ENCODE measurements around the gene IL6R. TPM values are rescaled to one million over a fixed set of nuclear protein-coding genes. Genes with fewer than 3 reads are reported as not detected.

The IL6R gene
- total and polyA plus RNA-seq, 3 experiments from 2014 or later, result 2.8 to 12.8 (median 3.8) TPM

GRCh38 chr1:154476791-154477190 lies 71.6 kb downstream of the IL6R start:
- Histone ChIP-seq H3K4me1 (ENCODE audit: insufficient read depth, low read length) (peaks cover 8% of the 10 kb centered on the region), H3K27me3 (ENCODE audit: insufficient read depth, low read length, poor library complexity, severe bottlenecking) (no peaks in the 10 kb centered on the region), H3K4me3 (ENCODE audit: low read length) (no peak overlapping the region), H3K36me3 (ENCODE audit: insufficient read depth, low read length) (no peaks in the 10 kb centered on the region), H3K27ac (ENCODE audit: low read depth, low read length) (no peak overlapping the region), H3K9me3 (ENCODE audit: low read length) (no peaks in the 10 kb centered on the region)
- Mint-ChIP-seq H3K27me3 (peaks cover 0 to 5% of the 10 kb centered on the region in 2 donors), H3K27ac (no peak overlapping the region), H3K4me1 (peaks cover 3 to 6% (median 4%) of the 10 kb centered on the region in 3 donors), H3K9me3 (no peaks in the 10 kb centered on the region), H3K36me3 (no peaks in the 10 kb centered on the region), H3K4me3 (no peak overlapping the region)
- CTCF ChIA-PET, result no interaction called here
- POLR2A ChIA-PET, result no interaction called here
- DNase-seq, result no peak

DNA sequence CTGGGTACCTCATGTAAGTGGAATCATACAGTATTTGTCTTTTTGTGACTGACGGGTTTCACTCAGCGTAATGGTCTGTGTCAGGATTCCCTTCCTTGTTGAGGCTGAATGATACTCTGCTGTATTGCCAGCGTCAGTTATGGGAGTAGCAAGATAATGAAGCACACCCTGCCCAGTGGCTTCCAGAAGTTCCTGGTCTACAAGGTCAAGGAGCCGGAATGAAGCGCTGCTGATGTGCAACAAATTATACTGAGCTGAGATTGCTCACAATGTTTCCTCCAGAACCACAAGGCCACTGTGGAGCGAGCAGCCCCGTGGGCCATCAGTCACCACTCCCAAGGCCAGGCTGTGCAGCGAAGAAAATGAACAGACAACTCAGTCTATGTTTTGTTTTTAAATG lies 72.9 kb downstream of the IL6R start:
- no peaks in the 10 kb centered on the region for H3K9me3 ChIP-seq (ENCODE audit: low read length)
- POLR2A ChIA-PET, result no interaction called here
- H3K27me3 Mint-ChIP-seq, result peaks cover 0 to 2% of the 10 kb centered on the region in 2 donors
- no peak overlapping the region for H3K27ac ChIP-seq (ENCODE audit: low read depth, low read length)
- H3K36me3 ChIP-seq (ENCODE audit: insufficient read depth, low read length), result no peaks in the 10 kb centered on the region
- peaks cover 3 to 6% (median 4%) of the 10 kb centered on the region in 3 donors for H3K4me1 Mint-ChIP-seq
- DNase-seq, result no peak
- H3K27ac Mint-ChIP-seq, result no peak overlapping the region
- H3K36me3 Mint-ChIP-seq, result no peaks in the 10 kb centered on the region
- no peak overlapping the region for H3K4me3 Mint-ChIP-seq
- no peaks in the 10 kb centered on the region for H3K9me3 Mint-ChIP-seq
- H3K4me1 ChIP-seq (ENCODE audit: insufficient read depth, low read length), result peaks cover 8% of the 10 kb centered on the region
- CTCF ChIA-PET, result no interaction called here
- H3K27me3 ChIP-seq (ENCODE audit: insufficient read depth, low read length, poor library complexity, severe bottlenecking), result no peaks in the 10 kb centered on the region
- H3K4me3 ChIP-seq (ENCODE audit: low read length), result no peak overlapping the region

DNA sequence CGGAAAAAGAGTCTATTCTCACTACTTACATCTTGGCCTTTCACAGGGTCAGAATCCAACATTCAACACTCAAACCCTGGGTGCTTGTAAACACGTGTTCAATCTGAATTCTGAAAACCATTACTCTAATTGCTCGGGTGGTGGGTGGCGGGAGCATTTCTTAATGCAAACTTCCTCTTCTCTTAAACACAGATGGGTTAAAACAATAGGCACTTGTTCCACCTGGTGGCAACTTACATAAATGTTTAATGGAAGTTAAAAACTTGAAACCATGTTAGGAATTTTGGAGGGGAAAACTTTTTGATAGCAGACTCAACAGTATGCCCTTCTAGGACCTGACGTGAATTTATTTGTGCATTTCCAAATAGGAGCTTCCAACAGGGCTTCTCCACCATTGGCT lies 73.5 kb downstream of the IL6R start:
- Histone ChIP-seq H3K4me3 (ENCODE audit: low read length) (no peak overlapping the region), H3K36me3 (ENCODE audit: insufficient read depth, low read length) (no peaks in the 10 kb centered on the region), H3K4me1 (ENCODE audit: insufficient read depth, low read length) (peaks cover 8% of the 10 kb centered on the region), H3K27me3 (ENCODE audit: insufficient read depth, low read length, poor library complexity, severe bottlenecking) (no peaks in the 10 kb centered on the region), H3K27ac (ENCODE audit: low read depth, low read length) (no peak overlapping the region), H3K9me3 (ENCODE audit: low read length) (no peaks in the 10 kb centered on the region)
- no peaks in the 10 kb centered on the region for H3K36me3 Mint-ChIP-seq
- POLR2A ChIA-PET, result no interaction called here
- H3K4me1 Mint-ChIP-seq, result peaks cover 3 to 6% (median 4%) of the 10 kb centered on the region in 3 donors
- no peak for DNase-seq
- no peaks in the 10 kb centered on the region for H3K9me3 Mint-ChIP-seq
- H3K4me3 Mint-ChIP-seq, result no peak overlapping the region
- H3K27ac Mint-ChIP-seq, result peak overlapping the region in 1 of 8 donors; percentile 70
- peaks cover 2 to 3% of the 10 kb centered on the region in 2 donors for H3K27me3 Mint-ChIP-seq
- CTCF ChIA-PET, result interaction anchor here (1.2 to 3.1 kb wide), 6 partner anchors 8 to 282 kb away, joined by 4 to 23 read pairs (median 6); no protein-coding TSS in a partner anchor

DNA sequence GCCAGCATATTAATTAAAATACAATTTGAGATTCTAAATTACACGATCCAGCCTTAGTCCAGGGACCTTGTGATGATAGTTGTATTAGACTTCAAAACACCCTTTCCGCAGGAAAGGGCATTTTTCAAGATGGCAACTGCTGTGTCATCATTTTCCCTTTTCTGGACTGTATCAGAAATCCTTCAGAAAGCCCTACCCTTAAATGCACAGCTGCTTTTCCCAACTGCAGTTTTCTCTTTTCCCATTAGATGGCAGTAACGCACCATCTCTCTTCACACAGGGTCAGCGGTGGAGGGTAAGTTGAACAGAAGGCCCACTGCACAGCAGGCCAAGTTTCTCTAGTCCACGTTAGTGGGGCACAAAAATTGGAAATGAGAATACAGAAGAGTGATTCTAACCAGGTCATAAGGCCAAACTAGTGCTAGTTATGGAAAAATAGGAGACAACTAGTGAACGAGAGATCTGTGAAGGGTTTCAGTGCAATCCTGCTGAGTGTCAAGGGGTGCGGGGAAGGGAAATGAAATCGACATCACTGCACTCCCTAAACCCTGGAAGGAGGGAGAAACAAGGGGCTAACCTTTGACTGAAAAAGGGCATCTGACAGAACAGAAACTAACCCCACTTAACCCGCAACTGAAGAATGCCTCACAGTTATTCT lies 74.8 kb downstream of the IL6R start:
- H3K9me3 ChIP-seq (ENCODE audit: low read length), result no peaks in the 10 kb centered on the region
- no peaks in the 10 kb centered on the region for H3K9me3 Mint-ChIP-seq
- H3K27me3 ChIP-seq (ENCODE audit: insufficient read depth, low read length, poor library complexity, severe bottlenecking), result no peaks in the 10 kb centered on the region
- peaks cover under 1 to 3% of the 10 kb centered on the region in 2 donors for H3K27me3 Mint-ChIP-seq
- H3K4me3 Mint-ChIP-seq, result no peak overlapping the region
- ChIA-PET POLR2A (no interaction called here), CTCF (interaction anchor here (0.7 to 3.1 kb wide), 13 partner anchors 9 to 392 kb away, joined by 3 to 23 read pairs (median 4); no protein-coding TSS in a partner anchor)
- no peak overlapping the region for H3K27ac ChIP-seq (ENCODE audit: low read depth, low read length)
- no peaks in the 10 kb centered on the region for H3K36me3 Mint-ChIP-seq
- H3K27ac Mint-ChIP-seq, result no peak overlapping the region
- peaks cover 8% of the 10 kb centered on the region for H3K4me1 ChIP-seq (ENCODE audit: insufficient read depth, low read length)
- H3K4me1 Mint-ChIP-seq, result peaks cover 3 to 6% (median 4%) of the 10 kb centered on the region in 3 donors
- DNase-seq, result peak in 4 of 5 donors; percentile 45 to 66 (median 60)
- H3K4me3 ChIP-seq (ENCODE audit: low read length), result no peak overlapping the region
- H3K36me3 ChIP-seq (ENCODE audit: insufficient read depth, low read length), result no peaks in the 10 kb centered on the region

GRCh38 chr1:154481053-154481452 lies 75.9 kb downstream of the IL6R start:
- no peak overlapping the region for H3K4me3 Mint-ChIP-seq
- POLR2A ChIA-PET, result no interaction called here
- H3K9me3 Mint-ChIP-seq, result no peaks in the 10 kb centered on the region
- CTCF ChIA-PET, result interaction anchor here (0.5 to 3.1 kb wide), 6 partner anchors 9 to 398 kb away, joined by 3 to 23 read pairs (median 4); no protein-coding TSS in a partner anchor
- Histone ChIP-seq H3K27ac (ENCODE audit: low read depth, low read length) (no peak overlapping the region), H3K4me3 (ENCODE audit: low read length) (no peak overlapping the region), H3K4me1 (ENCODE audit: insufficient read depth, low read length) (peaks cover 8% of the 10 kb centered on the region), H3K27me3 (ENCODE audit: insufficient read depth, low read length, poor library complexity, severe bottlenecking) (no peaks in the 10 kb centered on the region), H3K36me3 (ENCODE audit: insufficient read depth, low read length) (no peaks in the 10 kb centered on the region), H3K9me3 (ENCODE audit: low read length) (no peaks in the 10 kb centered on the region)
- peaks cover 3 to 6% (median 4%) of the 10 kb centered on the region in 3 donors for H3K4me1 Mint-ChIP-seq
- H3K36me3 Mint-ChIP-seq, result no peaks in the 10 kb centered on the region
- peaks cover 0 to 3% of the 10 kb centered on the region in 2 donors for H3K27me3 Mint-ChIP-seq
- peak overlapping the region in 1 of 8 donors; percentile 78 for H3K27ac Mint-ChIP-seq
- no peak for DNase-seq

- CTCF ChIA-PET, result no interaction called here
- peaks cover 0 to 2% (median 0%) of the 10 kb centered on the region in 3 donors for H3K4me1 Mint-ChIP-seq
These were observed 79.0 kb downstream of the IL6R start for GRCh38 chr1:154483941-154484803.

GRCh38 chr1:154485106-154485505 lies 80.0 kb downstream of the IL6R start:
- H3K27me3 ChIP-seq (ENCODE audit: insufficient read depth, low read length, poor library complexity, severe bottlenecking), result no peaks in the 10 kb centered on the region
- no peaks in the 10 kb centered on the region for H3K4me1 Mint-ChIP-seq
- H3K36me3 Mint-ChIP-seq, result no peaks in the 10 kb centered on the region
- H3K4me3 Mint-ChIP-seq, result no peak overlapping the region
- no peaks in the 10 kb centered on the region for H3K9me3 Mint-ChIP-seq
- no peak overlapping the region for H3K4me3 ChIP-seq (ENCODE audit: low read length)
- no peak for DNase-seq
- H3K27me3 Mint-ChIP-seq, result peaks cover 0 to 3% of the 10 kb centered on the region in 2 donors
- no peak overlapping the region for H3K27ac ChIP-seq (ENCODE audit: low read depth, low read length)
- no peaks in the 10 kb centered on the region for H3K9me3 ChIP-seq (ENCODE audit: low read length)
- H3K36me3 ChIP-seq (ENCODE audit: insufficient read depth, low read length), result no peaks in the 10 kb centered on the region
- ChIA-PET POLR2A (no interaction called here), CTCF (no interaction called here)
- no peaks in the 10 kb centered on the region for H3K4me1 ChIP-seq (ENCODE audit: insufficient read depth, low read length)
- no peak overlapping the region for H3K27ac Mint-ChIP-seq

More at GRCh38 chr1:154483941-154484803, 79.0 kb downstream of the IL6R start:
- H3K36me3 ChIP-seq (ENCODE audit: insufficient read depth, low read length), result no peaks in the 10 kb centered on the region
- no peaks in the 10 kb centered on the region for H3K9me3 Mint-ChIP-seq
- POLR2A ChIA-PET, result no interaction called here
- DNase-seq, result no peak
- no peak overlapping the region for H3K4me3 ChIP-seq (ENCODE audit: low read length)
- peaks cover 0 to 3% of the 10 kb centered on the region in 2 donors for H3K27me3 Mint-ChIP-seq
- H3K27me3 ChIP-seq (ENCODE audit: insufficient read depth, low read length, poor library complexity, severe bottlenecking), result no peaks in the 10 kb centered on the region
- peak overlapping the region in 1 of 8 donors; percentile 88 for H3K27ac Mint-ChIP-seq
- no peaks in the 10 kb centered on the region for H3K9me3 ChIP-seq (ENCODE audit: low read length)
- H3K27ac ChIP-seq (ENCODE audit: low read depth, low read length), result no peak overlapping the region
- H3K36me3 Mint-ChIP-seq, result no peaks in the 10 kb centered on the region
- H3K4me3 Mint-ChIP-seq, result no peak overlapping the region
- no peaks in the 10 kb centered on the region for H3K4me1 ChIP-seq (ENCODE audit: insufficient read depth, low read length)

DNA sequence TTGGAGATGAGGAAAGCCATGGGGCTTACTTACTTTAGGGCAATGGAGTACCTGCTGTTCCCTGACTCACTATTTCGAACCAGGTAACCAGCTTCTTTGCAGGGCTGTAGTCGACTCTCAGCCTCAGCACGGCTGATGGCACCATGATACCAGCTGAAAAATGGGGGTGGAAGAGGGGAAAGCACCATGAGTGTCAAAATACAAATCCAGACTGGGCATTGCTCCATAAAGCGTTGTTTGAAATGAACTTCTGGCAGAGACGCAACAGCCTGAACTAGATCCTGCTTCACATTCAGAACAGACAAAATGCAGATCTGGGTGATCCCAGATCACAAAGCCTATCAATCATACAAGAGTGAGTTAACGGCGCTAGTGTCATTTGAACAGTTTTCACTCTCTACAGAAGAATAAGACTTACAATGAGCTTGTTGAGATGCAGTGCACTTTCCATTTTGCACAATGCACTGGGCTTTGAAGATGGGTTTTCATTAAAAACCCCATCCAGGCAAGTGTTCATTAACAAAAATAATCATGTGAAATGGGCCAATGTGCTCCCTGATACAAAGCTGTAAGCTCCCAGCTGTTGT lies 80.9 kb downstream of the IL6R start:
- no peaks in the 10 kb centered on the region for H3K36me3 ChIP-seq (ENCODE audit: insufficient read depth, low read length)
- no peak overlapping the region for H3K4me3 ChIP-seq (ENCODE audit: low read length)
- no peaks in the 10 kb centered on the region for H3K9me3 ChIP-seq (ENCODE audit: low read length)
- H3K27me3 Mint-ChIP-seq, result peaks cover 0 to 3% of the 10 kb centered on the region in 2 donors
- no peaks in the 10 kb centered on the region for H3K36me3 Mint-ChIP-seq
- no peak for DNase-seq
- no peak overlapping the region for H3K27ac Mint-ChIP-seq
- CTCF ChIA-PET, result interaction anchor here (0.8 kb wide), 1 partner anchor 274 kb away, joined by 3 read pairs; no protein-coding TSS in a partner anchor
- no peak overlapping the region for H3K4me3 Mint-ChIP-seq
- no peak overlapping the region for H3K27ac ChIP-seq (ENCODE audit: low read depth, low read length)
- no peaks in the 10 kb centered on the region for H3K9me3 Mint-ChIP-seq
- H3K27me3 ChIP-seq (ENCODE audit: insufficient read depth, low read length, poor library complexity, severe bottlenecking), result no peaks in the 10 kb centered on the region
- H3K4me1 ChIP-seq (ENCODE audit: insufficient read depth, low read length), result no peaks in the 10 kb centered on the region
- POLR2A ChIA-PET, result no interaction called here
- H3K4me1 Mint-ChIP-seq, result no peaks in the 10 kb centered on the region

Measured in CD8-positive, alpha-beta memory T cell (primary cell).